GM15510 (cell line): ENCODE measurements around the gene TAS2R43.

ENCODE experiments used
- POLR2A ChIP-seq: IDR thresholded peaks from 3 replicates; pipeline ENCODE4 v1.6.1; 2011; ENCODE audit warnings: borderline replicate concordance; ENCODE audit not compliant: insufficient read length; ENCODE audit errors: extremely low read depth

Gene TAS2R43, protein sequence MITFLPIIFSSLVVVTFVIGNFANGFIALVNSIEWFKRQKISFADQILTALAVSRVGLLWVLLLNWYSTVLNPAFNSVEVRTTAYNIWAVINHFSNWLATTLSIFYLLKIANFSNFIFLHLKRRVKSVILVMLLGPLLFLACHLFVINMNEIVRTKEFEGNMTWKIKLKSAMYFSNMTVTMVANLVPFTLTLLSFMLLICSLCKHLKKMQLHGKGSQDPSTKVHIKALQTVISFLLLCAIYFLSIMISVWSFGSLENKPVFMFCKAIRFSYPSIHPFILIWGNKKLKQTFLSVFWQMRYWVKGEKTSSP

DNA sequence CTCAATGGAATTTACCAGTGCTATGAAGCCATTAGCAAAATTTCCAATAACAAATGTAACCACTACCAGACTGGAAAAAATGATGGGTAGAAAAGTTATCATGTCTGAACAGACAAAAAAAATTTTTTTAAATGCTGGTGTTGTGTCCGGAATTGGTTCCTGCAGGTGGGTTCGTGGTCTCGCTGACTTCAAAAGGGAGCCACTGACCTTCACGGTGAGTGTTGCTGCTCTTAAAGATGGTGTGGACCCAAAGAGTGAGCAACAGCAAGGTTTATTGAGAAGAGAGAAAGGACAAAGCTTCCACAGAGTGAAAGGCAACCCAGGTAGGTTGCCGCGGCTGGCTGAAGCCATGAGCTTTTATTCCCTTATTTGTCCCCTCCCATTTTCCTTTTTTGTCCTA, at the start of gene TAS2R43:
TSS of gene TAS2R43 (minus strand) at position 186 of the 400 bp plus-strand sequence. CDS start at position 102, 84 bp downstream.
- TF ChIP-seq POLR2A, result no peak

DNA sequence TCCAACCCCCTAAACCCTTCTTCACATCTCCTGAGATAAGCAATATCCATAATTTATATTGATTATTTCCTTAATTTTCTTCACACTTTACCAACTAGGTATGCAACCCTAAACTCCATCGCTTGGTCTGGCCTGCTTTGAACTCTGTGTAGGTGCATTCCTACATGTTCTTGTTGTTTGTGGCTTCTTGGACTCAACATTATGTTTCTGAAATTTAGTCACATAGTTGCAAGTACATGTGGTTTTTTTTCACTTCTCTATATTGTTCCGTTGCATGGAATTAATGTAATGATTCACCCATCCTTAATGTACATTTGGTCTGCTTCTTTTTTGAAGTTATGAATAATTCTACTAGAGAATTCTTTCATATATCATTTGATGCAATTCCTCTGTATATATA, 44.0 kb upstream of the TAS2R43 start:
- no peak for TF ChIP-seq POLR2A

GRCh38 chr12:11134305-11134704, 42.2 kb upstream of the TAS2R43 start, which contains the start of gene TAS2R30:
Gene TAS2R30 (minus strand): TSS chr12:11134644. CDS start chr12:11134244, 400 bp downstream.
- TF ChIP-seq POLR2A, result no peak

GRCh38 chr12:11133816-11134215, 41.7 kb upstream of the TAS2R43 start:
- no peak for TF ChIP-seq POLR2A

- no peak for TF ChIP-seq POLR2A
Observed at GRCh38 chr12:11133162-11133561, 41.0 kb upstream of the TAS2R43 start.

GRCh38 chr12:11130999-11131398, 38.9 kb upstream of the TAS2R43 start:
- TF ChIP-seq POLR2A, result no peak

DNA sequence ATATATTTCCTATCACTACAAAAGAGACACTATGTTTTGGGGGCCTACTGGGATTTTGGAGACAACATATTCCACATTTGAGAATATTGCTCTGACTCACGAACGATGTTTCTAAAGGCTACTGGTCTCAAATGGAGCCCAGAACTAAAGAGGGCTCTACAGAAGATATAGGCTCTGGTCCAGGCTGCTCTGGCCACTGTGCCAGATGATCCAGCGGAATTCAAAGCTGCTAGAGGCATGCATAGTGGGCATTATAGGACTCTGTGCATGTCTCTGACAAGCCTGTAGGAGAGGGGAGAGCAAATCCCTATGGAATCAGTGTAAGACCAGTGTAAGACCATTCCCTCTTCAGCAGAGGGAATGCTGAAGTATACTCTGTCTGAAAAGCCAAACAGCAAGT, 38.3 kb upstream of the TAS2R43 start:
- no peak for TF ChIP-seq POLR2A

GRCh38 chr12:11108862-11109261, 16.7 kb upstream of the TAS2R43 start:
- no peak for TF ChIP-seq POLR2A

- no peak for TF ChIP-seq POLR2A
Observed at GRCh38 chr12:11107719-11108118, 15.6 kb upstream of the TAS2R43 start.

DNA sequence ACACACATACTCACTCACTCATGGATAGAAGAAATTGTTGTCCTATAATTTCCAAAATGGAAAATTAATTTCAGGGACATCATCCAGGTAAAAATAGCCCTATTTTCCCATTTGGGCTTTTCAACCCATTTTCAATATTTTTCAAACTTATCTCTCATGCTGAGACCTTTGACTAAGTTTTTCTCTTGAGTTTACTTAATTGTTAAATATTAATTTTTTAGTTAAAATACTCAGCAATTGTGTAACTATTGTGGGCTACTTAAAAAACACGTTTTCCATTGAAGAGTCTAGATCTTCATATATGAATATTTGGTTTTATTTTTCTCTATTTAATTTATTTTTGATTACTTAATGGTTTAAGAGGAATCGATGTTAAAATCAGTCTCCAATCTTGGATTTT, 14.2 kb upstream of the TAS2R43 start:
- no peak for TF ChIP-seq POLR2A

DNA sequence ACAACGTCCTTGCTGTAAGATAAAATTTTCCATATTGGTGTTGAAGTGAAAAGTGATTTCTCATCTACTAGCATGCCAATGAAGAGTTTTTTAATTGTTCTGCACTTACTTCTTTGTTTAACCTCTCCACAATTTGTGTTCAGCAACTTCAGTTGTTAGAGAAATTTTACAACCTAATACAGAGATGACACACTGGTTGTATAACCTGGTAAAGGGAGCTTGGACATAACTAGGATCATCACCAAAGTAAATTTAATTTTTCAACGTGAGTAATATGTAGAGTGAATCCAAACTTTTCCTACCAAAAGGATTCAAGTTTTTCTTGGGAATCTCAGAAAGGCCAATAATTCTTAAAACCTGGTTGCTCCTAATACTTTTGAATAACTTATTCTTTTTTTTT, 13.4 kb upstream of the TAS2R43 start:
- no peak for TF ChIP-seq POLR2A

GRCh38 chr12:11089246-11089645, 2.9 kb downstream of the TAS2R43 start:
- no peak for TF ChIP-seq POLR2A

GRCh38 chr12:11085419-11085818, 6.7 kb downstream of the TAS2R43 start:
- TF ChIP-seq POLR2A, result no peak

GRCh38 chr12:11081987-11082386, 10.1 kb downstream of the TAS2R43 start:
- no peak for TF ChIP-seq POLR2A

DNA sequence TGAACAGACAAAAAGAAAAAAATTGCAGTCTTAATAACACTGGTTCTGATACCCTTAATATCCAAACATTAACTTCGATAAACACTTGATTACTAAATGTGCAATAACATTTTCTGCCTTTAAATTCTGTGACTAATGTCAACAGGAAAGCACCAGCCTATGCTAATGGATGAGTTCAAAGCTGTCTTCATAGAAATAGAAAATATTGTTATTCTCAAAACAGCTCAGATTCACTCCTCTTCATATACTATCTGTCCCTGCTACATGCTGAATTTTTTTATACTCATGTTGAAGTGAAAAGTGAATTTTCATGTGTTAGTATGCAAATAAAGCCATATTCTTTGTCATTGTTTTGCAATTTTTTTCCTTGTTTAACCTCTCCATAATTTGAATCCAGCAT, 13.9 kb downstream of the TAS2R43 start:
- no peak for TF ChIP-seq POLR2A

DNA sequence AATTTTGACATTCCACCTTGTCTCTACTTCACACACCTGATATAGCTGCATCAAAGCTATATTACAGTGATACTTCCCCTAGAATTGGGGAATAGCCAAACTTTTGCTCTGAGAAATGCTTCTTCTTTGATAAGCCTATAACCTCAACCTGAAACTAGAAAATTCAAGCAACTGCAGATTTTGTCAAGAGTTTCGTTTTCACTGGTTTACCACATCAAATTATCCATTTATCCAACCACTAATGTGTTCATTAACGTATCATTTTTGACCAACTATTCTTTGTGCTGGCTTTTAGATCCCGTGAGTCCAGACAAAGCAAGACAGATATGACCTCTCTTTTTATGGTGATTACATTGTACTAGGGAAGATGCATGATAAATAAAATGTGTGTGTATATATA, 16.5 kb downstream of the TAS2R43 start:
- TF ChIP-seq POLR2A, result no peak
